AG08395 (cell line): ENCODE results near the gene DAD1.
"Not testable (repeated sequence)": the region's sequence is repeated elsewhere in the genome, so short reads cannot be mapped to it uniquely, and the experiment has no call there.

Experiments used
- DNase-seq: peaks from one replicate; pipeline ENCODE4 v3.0.0; 2012; ENCODE audit warnings: mixed read lengths, low spot score

DAD1 gene

DNA sequence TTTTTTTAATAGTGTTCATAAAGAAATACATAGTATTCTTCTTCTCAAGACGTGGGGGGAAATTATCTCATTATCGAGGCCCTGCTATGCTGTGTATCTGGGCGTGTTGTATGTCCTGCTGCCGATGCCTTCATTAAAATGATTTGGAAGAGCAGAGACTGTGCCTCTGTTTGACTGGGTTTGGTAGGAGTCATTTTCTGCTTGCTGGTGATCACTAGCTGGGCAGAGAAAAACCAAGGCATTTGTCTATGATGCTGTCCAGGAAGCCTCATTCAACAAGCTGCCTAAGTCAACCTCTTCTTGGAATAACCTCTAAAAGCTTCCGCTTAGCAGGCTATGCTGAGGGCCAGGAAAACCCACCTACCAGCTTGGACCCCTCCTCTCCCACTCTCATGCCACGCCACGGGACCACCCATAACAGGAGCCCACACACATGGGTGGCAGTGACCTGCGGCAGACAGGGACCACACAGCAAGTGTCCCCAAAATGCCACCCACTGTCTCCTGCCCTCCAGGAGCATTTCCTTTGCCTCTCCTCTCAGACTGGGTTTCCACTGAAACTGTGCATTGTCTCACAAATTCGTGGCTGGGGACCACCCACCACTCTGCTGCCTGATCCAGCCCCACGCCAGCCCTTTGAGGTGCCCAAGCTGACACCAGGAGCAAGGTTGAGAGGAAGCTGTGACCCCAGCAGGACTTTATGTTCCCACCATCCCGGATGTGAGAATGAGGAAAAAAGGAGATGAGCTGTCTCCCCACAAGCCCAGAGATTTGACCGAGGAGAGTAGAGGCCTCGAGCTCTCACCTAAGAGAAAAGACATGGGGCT lies 36.8 kb downstream of the DAD1 start:
- DNase-seq = no peak

DNA sequence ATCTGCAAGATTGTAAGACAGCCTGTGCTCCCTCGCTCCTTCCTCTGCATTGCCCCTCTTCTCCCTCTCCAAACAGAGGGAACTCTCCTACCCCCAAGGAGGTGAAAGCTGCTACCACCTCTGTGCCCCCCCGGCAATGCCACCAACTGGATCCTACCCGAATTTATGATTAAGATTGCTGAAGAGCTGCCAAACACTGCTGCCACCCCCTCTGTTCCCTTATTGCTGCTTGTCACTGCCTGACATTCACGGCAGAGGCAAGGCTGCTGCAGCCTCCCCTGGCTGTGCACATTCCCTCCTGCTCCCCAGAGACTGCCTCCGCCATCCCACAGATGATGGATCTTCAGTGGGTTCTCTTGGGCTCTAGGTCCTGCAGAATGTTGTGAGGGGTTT lies 37.4 kb downstream of the DAD1 start:
- DNase-seq = no peak

DNA sequence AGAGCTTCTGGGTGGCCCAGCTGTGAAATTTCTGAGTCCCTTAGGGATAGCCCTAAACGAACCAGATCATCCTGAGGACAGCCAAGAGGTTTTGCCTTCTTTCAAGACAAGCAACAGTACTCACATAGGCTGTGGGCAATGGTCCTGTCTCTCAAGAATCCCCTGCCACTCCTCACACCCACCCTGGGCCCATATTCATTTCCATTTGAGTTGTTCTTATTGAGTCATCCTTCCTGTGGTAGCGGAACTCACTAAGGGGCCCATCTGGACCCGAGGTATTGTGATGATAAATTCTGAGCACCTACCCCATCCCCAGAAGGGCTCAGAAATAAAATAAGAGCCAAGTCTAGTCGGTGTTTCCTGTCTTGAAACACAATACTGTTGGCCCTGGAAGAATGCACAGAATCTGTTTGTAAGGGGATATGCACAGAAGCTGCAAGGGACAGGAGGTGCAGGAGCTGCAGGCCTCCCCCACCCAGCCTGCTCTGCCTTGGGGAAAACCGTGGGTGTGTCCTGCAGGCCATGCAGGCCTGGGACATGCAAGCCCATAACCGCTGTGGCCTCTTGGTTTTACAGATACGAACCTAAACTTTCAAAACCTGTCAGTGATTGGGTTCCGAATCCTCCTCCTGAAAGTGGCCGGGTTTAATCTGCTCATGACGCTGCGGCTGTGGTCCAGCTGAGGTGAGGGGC lies 38.9 kb downstream of the DAD1 start:
- no peak for DNase-seq

DNA sequence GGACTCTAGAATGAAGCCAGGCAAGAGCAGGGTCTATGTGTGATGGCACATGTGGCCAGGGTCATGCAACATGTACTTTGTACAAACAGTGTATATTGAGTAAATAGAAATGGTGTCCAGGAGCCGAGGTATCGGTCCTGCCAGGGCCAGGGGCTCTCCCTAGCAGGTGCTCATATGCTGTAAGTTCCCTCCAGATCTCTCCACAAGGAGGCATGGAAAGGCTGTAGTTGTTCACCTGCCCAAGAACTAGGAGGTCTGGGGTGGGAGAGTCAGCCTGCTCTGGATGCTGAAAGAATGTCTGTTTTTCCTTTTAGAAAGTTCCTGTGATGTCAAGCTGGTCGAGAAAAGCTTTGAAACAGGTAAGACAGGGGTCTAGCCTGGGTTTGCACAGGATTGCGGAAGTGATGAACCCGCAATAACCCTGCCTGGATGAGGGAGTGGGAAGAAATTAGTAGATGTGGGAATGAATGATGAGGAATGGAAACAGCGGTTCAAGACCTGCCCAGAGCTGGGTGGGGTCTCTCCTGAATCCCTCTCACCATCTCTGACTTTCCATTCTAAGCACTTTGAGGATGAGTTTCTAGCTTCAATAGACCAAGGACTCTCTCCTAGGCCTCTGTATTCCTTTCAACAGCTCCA lies 39.6 kb downstream of the DAD1 start:
- no peak for DNase-seq

DNA sequence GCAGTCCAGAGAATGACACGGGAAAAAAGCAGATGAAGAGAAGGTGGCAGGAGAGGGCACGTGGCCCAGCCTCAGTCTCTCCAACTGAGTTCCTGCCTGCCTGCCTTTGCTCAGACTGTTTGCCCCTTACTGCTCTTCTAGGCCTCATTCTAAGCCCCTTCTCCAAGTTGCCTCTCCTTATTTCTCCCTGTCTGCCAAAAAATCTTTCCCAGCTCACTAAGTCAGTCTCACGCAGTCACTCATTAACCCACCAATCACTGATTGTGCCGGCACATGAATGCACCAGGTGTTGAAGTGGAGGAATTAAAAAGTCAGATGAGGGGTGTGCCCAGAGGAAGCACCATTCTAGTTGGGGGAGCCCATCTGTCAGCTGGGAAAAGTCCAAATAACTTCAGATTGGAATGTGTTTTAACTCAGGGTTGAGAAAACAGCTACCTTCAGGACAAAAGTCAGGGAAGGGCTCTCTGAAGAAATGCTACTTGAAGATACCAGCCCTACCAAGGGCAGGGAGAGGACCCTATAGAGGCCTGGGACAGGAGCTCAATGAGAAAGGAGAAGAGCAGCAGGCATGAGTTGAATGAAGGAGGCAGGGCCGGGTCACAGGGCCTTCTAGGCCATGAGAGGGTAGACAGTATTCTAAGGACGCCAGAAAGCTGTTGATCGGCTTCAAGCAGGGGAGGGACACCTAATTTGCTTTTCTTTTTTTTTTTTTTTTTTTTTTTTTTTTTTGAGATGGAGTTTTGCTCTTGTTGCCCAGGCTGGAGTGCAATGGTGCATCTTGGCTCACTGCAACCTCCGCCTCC lies 40.9 kb downstream of the DAD1 start:
- no peak for DNase-seq

DNA sequence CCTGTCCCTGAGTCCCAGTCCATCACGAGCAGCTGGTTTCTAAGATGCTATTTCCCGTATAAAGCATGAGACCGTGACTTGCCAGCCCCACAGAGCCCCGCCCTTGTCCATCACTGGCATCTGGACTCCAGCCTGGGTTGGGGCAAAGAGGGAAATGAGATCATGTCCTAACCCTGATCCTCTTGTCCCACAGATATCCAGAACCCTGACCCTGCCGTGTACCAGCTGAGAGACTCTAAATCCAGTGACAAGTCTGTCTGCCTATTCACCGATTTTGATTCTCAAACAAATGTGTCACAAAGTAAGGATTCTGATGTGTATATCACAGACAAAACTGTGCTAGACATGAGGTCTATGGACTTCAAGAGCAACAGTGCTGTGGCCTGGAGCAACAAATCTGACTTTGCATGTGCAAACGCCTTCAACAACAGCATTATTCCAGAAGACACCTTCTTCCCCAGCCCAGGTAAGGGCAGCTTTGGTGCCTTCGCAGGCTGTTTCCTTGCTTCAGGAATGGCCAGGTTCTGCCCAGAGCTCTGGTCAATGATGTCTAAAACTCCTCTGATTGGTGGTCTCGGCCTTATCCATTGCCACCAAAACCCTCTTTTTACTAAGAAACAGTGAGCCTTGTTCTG lies 41.6 kb downstream of the DAD1 start:
- peak; percentile 26 for DNase-seq

DNA sequence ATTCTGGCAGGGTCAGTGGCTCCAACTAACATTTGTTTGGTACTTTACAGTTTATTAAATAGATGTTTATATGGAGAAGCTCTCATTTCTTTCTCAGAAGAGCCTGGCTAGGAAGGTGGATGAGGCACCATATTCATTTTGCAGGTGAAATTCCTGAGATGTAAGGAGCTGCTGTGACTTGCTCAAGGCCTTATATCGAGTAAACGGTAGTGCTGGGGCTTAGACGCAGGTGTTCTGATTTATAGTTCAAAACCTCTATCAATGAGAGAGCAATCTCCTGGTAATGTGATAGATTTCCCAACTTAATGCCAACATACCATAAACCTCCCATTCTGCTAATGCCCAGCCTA lies 42.3 kb downstream of the DAD1 start:
- no peak for DNase-seq

DNA sequence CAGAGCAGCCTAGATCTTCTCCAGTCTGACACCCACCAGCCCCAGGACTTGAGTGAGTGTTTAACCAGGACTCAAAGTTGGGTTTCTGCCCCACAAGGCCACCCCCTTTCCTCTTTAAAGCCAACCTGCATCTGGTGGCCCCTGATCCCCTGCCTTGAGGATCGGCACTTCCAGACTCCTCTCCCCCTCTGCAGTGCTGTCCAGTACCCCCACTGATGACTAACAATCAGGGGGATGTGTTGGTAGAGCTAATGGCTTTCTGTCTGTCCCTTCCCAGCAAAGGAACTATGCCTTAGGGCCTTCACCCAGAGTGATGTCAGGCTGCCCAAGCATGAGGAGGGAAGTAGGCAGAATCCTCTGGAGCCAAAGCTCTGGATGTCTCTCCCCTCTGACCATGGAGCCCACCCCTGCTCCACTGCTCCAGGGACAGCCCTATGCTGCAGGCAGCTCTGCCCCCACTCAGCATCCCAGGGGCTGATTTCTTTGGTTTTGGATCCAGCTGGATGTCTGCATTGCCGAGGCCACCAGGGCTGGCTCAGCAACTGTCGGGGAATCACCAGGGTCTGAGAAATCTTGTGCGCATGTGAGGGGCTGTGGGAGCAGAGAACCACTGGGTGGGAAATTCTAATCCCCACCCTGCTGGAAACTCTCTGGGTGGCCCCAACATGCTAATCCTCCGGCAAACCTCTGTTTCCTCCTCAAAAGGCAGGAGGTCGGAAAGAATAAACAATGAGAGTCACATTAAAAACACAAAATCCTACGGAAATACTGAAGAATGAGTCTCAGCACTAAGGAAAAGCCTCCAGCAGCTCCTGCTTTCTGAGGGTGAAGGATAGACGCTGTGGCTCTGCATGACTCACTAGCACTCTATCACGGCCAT lies 42.9 kb downstream of the DAD1 start:
- peak; percentile 82 for DNase-seq

DNA sequence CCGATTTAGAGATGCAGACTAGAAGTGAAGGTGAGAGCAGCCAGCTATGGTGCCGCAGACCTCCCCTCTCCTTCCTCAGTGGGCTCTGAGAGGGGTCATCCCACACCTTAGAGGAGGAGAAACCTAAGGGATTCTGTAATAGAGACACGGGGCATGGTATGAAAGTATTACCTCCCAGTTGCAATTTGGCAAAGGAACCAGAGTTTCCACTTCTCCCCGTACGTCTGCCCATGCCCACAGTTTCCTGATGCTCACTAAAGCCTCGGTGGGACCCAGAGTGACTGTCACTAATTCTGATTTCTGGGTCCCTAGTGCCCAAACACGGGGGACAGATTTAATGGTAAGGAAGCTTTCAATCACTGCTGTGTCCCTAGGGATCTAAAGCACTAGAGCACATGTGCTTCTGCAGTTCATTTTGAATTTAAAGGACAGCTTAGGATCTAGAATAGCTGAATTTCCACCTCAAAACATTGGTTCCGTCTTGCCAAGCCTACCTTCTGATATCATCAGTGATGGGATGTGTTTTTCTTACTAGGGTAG lies 44.1 kb downstream of the DAD1 start:
- DNase-seq = no peak

DNA sequence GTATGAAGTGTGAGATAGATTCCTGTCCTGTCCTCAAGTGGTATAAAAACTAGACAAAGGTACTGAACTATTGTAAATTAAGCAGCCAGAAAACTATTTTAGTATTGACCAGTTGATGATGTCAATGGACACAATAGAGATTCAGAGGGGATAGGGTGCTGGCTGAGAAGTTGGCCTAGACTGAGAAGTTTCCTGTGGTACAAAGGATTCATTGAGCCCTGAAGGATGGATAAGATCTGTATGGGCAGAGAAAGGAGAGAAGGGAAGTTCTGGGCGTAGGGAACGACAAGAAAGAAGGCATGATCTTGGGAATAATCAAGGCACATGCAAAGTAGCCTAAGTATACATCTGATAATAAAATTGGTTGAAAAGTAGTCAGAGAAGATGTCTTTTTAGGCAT lies 44.6 kb downstream of the DAD1 start:
- DNase-seq = no peak

DNA sequence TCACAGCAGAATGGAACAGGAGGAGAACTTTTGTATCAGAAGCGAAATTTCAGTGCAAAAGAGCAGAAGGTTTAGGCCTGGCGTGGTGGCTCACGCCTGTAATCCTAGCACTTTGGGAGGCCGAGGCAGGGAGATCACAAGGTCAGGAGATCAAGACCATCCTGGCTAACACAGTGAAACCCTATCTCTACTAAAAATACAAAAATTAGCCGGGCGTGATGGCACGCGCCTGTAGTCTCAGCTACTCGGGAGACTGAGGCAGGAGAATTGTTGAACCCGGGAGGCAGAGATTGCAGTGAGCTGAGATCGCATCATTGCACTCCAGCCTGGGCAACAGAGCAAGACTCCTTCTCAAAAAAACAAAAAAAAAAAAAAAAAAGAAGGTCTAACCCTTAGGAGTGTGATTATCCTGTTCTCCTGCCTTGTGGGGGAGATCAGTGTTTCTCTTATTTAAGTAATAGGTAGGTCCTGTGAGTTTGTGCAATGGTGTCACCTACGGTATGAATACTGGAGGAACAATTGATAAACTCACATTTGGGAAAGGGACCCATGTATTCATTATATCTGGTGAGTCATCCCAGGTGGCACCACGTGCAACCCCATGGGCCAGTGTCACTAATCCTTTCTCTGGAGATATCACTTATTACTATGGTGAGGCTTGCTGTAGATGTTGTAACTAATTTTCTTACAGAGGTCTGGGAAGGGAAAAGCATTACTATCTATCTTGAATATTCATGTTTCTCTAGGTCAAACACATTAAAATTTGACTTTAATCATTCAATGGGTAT lies 45.3 kb downstream of the DAD1 start:
- DNase-seq = not testable (repeated sequence)

DNA sequence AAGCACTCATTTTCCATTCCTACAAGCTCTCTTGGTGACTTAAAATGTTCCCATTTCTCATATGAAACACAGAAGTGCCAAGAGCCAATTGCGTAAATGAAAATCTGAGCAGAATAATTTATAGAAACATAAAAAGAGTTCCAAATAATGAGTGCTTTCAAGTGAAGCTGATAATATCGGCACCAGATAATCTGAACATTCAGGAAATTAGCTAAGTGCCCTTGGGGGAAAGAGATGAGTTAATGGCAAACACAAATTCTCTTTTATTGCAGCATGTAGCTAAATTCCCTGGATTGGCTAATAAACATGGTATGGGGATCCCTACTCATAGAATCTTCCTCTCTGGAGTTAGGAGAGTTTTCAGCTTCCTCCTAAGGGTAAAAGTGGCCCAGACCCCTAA lies 46.7 kb downstream of the DAD1 start:
- no peak for DNase-seq

DNA sequence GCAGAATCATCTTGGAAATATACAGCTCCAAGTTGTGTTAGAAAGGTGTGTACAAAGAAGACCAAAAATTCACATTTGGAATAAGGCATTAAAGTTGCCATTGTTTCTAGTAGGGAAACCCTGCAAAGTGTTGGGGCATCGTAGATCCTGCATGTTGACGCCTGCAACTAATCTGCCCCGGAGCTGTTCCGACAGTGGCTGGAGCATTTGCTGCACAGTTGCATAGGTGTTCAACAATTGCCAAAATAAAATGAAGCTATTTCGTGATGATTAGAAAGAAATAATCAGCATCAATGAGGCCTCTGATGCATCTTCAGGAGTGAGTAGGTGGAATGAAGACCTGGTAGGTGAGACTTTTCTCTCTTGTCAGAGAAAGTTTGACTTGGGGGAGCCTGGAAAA lies 47.3 kb downstream of the DAD1 start:
- DNase-seq = no peak

DNA sequence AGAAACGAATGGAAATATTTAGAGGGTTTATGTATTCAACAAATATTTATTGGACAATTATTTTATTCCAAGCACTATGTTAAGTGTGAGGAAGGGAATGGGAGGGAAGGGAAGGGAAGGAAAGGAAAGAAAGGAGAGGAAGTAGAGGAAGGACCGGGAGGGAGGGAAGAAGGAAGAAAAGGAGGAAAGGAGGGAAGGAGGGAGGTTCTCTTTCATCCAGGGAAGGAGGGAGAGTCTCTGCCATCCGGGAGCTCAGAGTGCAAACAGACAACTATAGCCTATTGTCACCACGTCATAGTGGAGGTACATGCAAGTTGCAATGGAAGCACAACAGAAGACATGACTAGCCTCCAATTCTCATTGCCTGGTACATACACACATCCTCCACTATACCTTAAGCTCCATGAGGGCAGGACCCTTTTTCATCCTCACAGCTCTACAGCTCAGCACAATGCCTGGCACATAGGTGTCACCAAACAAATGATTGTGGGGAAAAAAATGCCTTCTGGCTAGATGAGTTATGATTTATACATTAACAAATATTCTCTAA lies 48.1 kb downstream of the DAD1 start:
- no peak for DNase-seq

DNA sequence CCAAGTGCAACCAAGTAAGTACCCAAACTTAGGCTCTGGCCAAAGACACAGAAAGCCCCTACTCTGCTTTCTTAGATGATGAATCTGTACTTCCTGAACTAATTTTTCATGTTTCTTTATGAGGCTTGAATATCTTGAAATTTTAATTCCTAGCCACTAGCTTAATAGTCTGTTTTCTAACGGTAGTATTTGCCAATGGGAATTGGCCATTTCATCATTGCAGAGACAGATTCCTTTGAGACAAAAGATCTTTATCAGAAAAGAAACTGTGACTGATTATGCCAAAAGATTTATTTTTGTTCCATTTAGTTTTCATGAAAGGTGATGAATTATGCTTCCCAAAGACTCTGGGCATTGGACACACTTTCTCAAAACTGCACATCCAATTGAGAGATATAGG lies 48.7 kb downstream of the DAD1 start:
- no peak for DNase-seq

DNA sequence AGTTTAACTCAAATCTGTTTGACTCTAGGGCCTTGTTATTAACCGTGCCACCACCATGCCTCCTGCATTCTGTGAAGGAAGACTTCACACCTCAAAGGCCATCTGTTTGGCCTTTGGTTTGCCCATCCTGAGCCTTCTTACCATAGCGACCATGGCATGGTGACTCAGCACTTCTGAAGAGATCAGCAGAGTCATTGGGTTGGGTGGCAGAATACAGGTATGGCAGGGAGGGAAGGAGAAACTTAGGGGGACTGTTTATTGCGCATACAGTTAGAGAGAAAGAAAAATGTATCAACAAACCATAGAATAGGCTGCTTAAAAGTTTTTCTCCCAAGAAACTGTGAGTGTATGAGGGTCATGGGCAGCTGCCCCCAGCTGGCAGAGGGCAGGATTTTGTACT lies 49.2 kb downstream of the DAD1 start:
- DNase-seq = no peak

DNA sequence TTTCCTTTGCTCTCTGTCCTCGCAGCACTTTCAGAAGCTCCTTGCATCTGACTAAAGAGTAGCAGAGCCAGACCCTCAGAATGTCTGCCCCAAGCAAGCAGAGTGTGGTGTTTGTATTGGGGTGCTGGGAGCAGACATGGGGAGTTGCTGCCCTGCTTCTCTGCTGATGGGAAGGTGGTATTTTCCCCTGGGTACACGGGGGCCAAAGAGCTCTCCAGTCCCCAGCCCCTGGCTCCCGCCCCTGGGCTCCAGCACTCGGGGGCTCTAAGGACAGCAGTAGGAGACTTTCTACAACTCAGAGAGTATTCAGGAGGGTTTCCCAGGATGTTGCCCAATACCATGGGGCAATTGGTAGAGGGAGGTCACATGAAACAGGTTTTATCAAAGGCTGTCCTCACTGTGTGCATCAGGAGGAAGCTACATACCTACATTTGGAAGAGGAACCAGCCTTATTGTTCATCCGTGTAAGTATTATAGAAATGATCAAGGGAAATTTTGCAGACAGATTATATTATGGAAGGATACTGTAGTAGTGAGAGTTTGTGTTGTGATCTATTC lies 50.3 kb downstream of the DAD1 start:
- no peak for DNase-seq

DNA sequence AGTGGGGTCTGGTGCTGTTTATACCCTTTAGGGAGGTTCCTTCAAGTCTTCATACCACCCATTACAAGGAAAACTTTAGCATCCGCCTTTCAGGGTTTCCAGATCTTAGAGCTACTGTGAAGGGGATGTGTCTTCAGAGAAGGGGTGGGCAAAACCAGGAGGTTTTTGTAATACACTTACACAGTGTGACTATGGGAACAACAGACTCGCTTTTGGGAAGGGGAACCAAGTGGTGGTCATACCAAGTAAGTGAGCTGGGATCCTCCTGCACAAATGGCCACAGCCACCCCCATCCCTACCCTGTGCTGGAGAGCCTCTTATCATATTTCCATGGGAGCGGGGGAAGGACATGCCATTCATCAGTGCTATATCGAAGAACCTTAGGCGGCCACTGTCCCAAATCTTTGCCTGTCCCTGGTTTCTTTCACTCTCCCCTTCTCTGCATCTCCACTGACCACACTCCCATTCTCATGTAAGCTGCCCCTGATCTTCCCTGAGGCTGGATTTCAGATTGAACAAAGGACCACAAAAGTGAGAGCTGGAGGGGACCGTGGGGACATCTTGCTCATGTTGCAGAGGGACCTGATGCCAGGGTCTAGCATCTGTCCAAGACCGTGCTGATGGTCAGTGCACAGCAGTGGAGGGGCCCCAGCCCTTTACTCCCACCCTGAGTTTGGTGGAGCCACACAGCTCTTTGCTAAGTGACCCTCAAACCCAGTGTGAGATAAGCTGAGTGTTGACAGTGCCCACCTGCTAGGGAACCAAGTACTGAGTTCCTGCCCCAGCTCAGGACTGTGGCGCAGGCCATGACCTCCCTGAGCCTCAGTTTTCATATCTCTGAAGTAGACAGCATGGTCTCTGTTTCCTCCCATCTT lies 51.4 kb downstream of the DAD1 start:
- no peak for DNase-seq
